ENCODE measurements around the gene RPL18A.
A peak's percentile ranks its signal among the peaks of the same experiment; 100 is the strongest.
"Not testable (repeated sequence)": the region's sequence is repeated elsewhere in the genome, so short reads cannot be mapped to it uniquely, and the experiment has no call there.

RPL18A gene

DNA sequence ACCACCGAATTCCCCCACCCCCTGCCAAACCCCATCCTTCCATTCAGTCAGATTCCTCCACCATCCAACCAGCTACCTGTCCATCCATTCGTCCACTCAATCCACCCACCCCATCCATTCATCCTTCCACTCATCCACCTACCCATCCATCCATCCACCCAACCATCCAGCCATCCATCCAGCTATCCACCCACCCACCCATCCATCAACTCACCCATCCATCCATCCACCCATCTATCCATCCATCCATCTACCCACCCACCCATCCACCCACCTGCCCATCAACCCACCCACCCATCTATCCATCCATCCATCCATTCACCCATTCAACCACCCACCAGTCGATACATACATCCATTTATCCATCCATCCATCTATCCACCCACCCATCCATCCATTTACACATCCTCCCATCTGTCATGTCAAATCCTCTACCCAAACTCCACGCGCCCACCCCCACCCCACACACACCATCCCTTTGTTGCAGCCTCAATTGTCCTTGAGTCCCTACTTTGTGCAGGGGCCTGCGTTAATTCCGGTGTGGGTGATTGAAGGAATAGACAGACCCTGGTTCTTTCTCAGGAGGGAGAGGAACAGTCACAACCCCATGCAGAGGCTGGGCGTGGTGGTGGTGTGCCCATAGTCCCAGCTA lies 6.7 kb downstream of the RPL18A start:
- no peak for DNase-seq (ENCODE audit: low read depth, low spot score)

DNA sequence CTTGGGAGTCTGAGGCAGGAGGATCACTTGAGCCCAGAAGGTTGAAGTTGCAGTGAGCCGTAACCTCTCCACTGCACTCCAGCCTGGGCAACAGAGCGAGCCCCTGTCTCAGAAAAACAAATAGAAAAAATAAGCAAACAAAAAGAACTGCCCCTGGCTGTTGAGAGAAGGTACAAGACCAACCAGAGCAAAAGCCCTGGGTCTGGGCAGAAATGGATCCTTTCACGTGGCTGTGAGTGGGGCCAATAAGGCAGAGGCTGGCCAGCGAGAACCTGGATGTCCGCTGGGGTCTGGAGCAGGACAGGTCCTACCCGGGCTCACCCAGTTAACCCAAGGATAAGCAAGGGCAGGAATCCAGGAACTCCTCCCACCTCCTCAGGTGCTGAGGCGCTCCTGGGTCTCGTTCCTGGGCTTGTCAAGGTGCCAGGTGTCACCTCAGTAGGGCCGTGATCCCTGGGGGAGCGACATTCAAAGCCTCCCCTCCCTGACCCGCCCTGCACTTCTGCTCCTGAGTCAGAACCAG lies 7.3 kb downstream of the RPL18A start:
- no peak for DNase-seq (ENCODE audit: low read depth, low spot score)

DNA sequence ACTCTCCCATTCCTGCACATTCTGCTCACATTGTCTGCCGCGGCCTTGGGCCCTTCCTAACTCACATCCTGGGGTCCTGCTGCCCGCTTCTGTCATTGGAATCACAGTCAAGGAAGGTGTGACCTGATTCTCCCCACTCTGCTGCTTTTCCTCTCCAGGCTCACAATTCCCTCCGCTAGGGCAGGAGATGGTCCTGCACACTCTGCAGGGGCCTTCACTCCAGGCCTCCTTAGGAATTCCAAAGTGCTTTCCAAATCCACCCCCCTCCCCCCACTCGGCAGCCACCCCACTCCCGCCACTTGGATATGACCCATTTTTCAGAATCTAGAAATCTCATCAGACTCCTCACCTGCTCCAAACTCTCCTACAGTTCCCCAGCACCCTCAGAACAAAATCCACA lies 9.0 kb downstream of the RPL18A start:
- no peak for DNase-seq (ENCODE audit: low read depth, low spot score)

DNA sequence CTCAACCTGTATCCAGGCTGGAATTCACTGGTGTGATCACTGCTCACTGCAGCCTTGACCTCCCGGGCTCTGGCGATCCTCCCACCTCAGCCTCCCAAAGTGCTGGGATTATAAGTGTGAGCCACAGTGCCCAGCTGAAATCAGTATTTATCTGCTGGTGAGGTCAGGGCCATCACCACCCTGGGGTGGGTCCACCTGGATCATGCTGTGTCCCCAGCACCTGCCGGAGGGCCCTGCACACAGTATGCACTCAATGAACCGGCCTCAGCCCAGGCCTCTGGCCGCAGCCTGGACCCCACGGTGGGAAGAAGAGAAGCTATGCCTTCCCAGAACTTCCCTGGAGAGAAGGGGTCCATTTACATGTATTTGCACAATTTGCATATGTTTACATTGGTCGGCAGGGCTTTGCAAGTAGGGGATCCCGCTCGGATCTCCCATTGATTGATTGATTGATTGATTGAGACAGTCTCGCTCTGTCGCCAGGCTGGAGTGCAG lies 9.5 kb downstream of the RPL18A start:
- no peak for DNase-seq (ENCODE audit: low read depth, low spot score)

DNA sequence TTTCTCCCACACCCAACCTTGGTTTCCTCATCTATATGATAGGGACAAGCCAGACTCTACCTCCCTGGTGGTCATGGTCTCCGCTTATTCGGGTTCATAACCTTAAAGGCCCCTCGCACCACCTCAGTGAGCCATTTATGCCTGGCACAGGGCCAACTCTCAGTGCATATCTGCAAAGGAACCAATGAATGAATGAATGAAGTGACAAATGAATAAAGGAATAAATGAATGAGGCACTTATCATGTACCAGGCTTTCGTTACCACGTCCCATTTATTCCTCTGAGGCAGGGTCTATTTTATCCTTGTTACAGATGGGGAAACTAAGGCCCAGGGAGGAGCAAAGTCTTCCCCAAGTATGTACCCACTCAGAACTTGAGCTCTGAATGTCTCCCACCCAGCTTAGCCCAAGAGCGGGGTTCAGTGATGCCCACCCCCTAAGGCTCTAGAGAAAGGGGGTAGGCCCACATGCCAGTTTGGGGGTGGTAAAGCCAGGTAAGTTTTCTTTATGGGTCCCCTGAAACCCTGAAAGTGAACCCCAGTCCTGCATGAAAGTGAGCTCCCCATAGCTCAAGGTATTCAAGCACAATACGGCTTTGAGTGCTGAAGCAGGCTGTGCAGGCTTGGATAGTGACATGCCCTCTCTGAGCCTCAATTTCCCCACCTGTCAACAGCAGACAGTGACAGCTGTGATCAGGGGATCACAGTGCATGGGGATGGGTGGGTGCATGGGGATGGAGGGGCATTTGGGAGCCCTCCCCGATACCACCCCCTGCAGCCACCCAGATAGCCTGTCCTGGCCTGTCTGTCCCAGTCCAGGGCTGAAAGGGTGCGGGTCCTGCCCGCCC lies 11.5 kb downstream of the RPL18A start:
- DNase-seq (ENCODE audit: low read depth, low spot score) = no peak

DNA sequence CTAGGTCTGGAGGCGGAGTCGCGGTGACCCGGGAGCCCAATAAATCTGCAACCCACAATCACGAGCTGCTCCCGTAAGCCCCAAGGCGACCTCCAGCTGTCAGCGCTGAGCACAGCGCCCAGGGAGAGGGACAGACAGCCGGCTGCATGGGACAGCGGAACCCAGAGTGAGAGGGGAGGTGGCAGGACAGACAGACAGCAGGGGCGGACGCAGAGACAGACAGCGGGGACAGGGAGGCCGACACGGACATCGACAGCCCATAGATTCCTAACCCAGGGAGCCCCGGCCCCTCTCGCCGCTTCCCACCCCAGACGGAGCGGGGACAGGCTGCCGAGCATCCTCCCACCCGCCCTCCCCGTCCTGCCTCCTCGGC lies 12.2 kb downstream of the RPL18A start, which contains the start of gene SLC5A5:
Gene SLC5A5, plus strand, starts transcription at position 68 of the 373 bp plus-strand sequence. CDS start 375 bp downstream, outside the sequence.
- no peak for DNase-seq (ENCODE audit: low read depth, low spot score)

DNA sequence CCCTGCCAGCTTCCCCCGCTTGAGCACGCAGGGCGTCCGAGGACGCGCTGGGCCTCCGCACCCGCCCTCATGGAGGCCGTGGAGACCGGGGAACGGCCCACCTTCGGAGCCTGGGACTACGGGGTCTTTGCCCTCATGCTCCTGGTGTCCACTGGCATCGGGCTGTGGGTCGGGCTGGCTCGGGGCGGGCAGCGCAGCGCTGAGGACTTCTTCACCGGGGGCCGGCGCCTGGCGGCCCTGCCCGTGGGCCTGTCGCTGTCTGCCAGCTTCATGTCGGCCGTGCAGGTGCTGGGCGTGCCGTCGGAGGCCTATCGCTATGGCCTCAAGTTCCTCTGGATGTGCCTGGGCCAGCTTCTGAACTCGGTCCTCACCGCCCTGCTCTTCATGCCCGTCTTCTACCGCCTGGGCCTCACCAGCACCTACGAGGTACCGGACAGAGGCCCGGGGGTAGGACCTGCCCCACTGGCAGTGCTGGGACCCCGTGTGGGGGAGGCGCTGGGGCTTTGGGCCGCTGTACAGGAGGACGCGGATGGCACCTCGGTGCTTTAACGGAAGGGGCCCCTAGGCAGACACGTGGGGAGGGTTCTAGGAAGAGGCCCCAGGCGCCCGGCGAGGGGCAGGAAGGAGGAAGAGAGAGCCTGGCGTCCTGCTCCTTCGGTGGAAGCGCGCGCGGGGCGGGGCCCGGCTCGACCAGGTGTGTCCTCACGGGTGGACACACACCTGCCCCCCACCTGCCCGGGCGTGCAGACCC lies 12.7 kb downstream of the RPL18A start:
- DNase-seq (ENCODE audit: low read depth, low spot score) = no peak

DNA sequence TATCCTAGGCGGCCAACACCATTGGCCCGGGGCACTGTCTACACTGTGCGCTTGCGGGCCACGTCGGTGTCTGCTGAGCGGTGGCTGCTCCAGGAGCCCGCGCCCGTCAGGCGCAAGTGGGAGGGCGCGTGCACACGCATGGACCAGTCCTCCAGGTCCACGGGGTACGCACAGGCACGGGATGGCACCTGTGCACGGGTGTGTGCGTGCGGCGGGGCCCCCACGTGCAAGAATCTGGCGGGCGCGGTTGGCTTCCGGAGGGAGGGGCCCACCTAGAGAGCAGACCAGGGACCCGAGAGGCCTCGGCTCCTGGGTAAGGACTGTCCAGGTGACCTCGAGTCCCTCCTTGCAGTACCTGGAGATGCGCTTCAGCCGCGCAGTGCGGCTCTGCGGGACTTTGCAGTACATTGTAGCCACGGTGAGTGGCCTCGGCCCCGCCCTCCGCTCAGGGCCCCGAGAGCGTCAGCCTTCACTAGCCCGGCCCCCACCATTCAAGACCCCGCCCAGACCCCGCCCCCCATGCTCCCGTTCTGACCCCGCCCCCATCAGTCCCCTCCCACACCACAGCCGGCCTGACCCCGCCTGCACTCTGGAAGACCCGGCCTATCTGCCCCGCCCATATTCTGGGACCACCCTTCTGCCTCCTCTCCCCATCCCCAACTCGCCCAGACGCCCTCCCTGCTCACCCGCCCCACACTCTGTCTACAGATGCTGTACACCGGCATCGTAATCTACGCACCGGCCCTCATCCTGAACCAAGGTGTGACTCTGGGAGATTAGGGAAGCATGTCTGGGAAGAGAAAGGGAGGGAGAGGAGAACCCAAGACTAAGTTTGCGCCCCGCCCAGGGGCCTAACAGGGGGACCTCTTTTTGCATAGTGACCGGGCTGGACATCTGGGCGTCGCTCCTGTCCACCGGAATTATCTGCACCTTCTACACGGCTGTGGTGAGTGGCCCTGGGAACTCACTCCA lies 14.4 kb downstream of the RPL18A start:
- peak; percentile 29 for DNase-seq (ENCODE audit: low read depth, low spot score)

DNA sequence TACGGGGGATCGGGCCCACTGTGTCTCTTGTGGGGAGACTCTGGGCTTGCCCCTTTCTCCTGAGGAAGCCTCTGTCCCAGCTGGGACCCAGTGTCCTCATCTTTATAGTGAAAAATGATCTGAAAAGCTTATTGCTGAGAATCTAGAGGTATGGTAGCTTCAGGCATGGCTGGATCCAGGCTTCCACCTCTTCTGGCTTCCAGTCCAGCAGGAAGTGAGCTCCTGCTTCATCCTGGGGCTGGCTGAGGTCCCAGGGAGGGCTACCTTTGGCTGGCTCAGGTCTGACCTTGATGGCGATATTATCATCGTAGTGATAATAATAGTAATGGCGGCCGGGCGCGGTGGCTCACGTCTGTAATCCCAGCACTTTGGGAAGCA lies 15.0 kb downstream of the RPL18A start:
- DNase-seq (ENCODE audit: low read depth, low spot score) = no peak

DNA sequence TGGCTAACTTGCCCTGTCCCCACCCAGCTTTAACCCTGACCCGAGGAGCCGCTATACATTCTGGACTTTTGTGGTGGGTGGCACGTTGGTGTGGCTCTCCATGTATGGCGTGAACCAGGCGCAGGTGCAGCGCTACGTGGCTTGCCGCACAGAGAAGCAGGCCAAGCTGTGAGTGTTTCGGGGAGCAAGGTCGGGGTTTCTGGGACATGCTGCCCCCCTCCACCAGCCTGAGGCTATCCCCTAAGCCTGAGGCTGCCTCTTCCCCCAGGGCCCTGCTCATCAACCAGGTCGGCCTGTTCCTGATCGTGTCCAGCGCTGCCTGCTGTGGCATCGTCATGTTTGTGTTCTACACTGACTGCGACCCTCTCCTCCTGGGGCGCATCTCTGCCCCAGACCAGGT lies 18.0 kb downstream of the RPL18A start:
- no peak for DNase-seq (ENCODE audit: low read depth, low spot score)

DNA sequence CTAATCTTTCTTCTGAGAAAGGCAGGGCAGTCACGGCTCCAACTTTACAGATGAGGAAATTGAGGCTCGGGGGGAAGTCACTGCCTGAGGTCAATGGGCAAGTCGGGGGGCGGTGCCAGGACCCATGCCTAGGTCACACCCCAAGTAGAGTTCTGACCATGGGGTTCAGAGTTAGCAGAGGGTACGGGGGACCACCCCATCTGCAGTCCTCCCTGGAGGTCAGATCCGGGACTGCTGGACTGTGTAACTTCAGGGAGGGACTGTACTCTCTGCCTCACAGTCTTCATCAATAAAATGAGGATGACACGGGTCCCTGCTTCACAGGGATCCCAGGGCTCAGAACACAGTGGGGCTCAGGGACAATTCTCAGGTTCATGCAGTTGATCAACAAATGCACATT lies 19.8 kb downstream of the RPL18A start:
- no peak for DNase-seq (ENCODE audit: low read depth, low spot score)

DNA sequence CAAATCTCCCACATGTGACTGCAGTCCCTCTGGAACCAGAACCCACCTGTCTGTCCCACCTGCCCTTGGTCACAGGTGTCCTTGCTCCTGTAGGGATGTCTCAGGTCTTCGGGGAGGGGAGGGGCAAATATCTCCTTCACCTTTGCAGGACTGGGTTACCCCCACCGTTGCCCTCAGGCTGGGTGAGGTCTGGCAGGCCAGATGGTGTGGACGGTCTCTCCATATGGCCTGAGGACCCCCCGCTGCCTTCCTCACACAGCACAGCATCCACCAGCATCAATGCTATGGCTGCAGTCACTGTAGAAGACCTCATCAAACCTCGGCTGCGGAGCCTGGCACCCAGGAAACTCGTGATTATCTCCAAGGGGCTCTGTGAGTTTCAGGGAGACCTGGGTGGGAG lies 22.0 kb downstream of the RPL18A start:
- no peak for DNase-seq (ENCODE audit: low read depth, low spot score)

DNA sequence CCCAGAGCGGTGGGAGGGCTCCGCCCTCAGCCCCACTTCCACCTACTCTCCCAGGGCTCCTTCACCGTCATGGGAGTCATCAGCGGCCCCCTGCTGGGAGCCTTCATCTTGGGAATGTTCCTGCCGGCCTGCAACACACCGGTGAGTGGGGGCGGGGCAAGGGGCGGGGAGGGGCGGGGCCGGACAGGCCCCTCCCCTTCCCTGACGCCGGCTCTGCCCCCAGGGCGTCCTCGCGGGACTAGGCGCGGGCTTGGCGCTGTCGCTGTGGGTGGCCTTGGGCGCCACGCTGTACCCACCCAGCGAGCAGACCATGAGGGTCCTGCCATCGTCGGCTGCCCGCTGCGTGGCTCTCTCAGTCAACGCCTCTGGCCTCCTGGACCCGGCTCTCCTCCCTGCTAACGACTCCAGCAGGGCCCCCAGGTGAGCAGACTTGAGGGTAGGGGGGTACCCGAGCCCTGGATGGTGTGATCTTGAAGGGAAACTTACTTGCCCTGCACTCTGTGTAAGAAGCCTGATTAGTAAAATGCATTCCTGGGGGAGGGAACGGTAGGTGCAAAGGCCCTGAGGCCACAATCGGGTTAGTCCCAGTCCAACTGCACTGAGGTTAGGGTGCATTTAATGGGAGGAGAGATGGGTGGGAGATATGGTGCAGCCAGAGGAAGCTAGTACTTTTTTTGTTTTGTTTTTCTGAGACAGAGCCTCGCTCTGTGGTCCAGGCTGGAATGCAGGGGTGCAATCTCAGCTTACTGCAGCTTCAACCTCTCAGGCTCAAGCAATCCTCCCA lies 24.1 kb downstream of the RPL18A start:
- DNase-seq (ENCODE audit: low read depth, low spot score) = no peak

DNA sequence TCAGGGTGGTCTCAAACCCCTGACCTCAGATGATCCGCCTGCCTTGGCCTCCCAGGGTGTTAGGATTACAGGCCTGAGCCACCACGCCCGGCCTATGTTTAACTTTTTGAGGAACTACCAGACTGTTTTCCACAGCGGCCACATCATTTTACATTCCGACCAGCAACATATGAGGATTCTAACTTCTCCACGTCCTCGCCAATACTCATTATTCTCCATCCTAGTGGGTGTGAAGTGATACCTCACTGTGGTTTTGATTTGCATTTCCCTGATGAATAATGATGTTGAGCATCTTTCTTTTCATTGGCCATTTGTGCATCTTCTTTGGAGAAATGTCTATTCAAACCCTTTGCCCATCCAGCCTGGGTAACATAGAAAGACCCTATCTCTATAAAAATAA lies 26.8 kb downstream of the RPL18A start:
- DNase-seq (ENCODE audit: low read depth, low spot score) = no peak

DNA sequence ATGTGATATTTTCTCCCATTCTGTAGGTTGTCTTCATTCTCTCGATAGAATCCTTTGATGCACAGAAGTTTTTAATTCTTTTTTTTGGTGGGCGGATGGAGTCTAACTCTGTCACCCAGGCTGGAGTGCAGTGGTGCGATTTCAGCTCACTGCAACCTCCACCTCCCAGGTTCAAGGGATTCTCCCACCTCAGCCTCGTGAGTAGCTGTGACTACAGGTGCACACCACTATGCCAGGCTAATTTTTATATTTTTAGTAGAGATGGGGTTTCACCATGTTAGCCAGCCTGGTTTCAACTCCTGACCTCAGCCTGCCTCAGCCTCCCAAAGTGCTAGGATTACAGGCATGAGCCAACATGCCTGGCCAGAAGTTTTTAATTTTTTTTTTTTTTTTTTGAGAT lies 27.5 kb downstream of the RPL18A start:
- not testable (repeated sequence) for DNase-seq (ENCODE audit: low read depth, low spot score)

DNA sequence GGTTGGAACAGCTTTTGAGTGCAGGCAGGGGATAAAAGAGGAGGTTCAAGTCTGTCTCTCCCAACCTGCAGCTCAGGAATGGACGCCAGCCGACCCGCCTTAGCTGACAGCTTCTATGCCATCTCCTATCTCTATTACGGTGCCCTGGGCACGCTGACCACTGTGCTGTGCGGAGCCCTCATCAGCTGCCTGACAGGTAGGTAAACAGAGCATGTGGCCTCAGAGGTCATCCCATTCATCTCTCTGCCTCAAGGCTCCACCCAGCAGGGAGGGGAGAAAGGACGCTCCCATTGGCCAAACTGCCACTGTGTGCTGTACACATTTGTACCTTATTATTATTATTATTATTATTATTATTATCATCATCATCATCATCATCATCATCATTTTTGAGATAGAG lies 28.6 kb downstream of the RPL18A start:
- no peak for DNase-seq (ENCODE audit: low read depth, low spot score)

DNA sequence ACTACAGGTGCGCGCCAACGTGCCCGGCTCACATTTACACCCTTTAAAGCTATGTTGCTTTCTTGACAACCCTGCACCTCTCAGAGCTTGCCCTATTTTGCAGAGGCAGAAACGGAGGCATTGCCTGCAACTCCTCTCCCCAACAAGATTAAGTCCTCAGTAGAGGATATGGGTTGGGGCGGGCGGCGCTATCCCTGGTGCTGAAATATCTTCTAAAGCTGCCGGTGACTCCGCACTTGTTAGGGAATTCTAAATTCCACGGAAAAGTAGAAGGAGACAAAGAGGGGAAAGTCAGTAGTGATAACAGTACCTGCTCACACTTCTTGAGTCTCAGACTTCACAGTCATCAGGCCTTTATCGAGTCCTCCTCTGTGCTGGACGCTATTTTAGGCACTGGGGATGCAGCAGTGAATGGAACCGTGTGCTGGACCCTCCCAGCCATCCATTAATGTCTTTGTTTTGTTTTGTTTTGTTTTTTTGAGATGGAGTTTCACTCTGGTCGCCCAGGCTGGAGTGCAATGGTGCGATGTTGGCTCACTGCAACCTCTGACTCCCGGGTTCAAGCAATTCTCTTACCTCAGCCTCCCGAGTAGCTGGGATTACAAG lies 30.0 kb downstream of the RPL18A start:
- DNase-seq (ENCODE audit: low read depth, low spot score) = peak; percentile 80

DNA sequence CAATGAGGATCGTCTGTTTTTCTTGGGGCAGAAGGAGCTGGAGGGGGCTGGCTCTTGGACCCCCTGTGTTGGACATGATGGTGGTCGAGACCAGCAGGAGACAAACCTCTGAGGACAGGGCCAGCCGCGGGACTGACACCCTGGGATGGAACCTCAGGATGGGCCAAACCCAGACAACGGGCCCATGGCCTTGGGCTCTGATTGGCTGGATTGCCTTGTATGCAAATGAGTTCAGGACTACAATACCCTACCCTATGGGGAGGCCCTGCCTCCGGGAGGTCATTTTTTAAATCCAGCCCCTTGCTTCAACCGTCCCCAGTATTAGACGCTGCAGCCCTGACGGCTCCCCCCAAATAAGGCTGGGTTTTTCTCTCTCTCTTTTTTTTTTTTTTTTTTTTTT lies 34.1 kb downstream of the RPL18A start:
- no peak for DNase-seq (ENCODE audit: low read depth, low spot score)

DNA sequence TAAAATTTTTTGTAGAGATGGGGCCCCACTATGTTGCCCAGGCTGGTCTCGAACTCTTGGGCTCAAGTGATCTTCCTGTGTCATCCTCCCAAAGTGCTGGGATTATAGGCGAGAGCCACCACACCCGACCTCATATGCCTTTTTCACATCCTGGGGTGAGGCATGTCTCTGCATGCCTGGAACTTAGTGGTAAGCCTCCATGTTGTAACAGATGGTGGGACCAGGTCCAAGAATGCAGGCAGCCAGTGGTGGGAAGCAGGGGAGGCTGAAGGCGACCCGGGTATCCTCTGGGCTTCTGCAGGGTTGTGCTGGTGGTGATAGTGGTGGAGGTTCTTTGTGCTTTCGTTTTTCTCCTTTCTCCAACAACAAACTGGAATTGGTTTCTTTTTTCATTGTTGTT lies 43.0 kb downstream of the RPL18A start:
- peak; percentile 40 for DNase-seq (ENCODE audit: low read depth, low spot score)

DNA sequence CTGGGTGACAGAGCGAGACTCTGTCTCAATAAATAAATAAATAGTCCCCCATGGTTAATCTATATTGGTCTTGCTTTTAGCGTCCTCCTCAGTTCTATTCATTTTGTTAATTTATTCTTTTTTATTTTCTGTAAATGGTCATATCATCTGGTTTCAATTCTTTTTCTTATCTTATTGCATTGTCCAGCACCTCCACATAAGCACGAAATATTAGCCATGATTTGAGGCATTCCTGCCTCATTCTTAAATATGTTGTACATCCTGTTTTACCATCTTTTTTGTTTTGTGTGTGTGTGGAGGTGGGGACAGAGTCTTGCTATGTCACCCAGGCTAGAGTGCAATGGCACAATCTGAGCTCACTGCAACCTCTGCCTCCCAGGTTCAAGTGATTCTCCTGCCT lies 48.5 kb downstream of the RPL18A start:
- DNase-seq (ENCODE audit: low read depth, low spot score) = no peak
